ENCODE data around the gene POLA1.
A peak's percentile ranks its signal among the peaks of the same experiment; 100 is the strongest.
"Not testable (repeated sequence)": the region's sequence is repeated elsewhere in the genome, so short reads cannot be mapped to it uniquely, and the experiment has no call there.

POLA1 gene

DNA sequence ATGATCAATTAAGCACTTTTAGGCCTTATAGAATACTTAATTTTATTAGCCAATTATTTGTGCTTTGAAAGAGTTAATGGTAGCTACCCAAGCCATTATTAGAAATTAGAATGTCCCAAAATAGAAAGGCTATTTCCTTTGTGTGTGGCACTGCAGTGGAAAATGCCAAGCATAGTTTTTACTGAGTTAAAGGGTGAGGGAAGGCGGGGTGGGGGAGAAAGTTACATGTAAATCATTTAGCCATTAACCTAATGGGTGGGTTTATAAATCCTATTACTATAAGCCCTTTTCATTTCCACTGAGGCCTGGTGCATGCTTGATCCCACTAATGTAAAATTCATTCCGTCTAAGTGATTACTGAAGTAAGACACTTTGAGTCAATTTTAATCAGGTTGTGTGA is 105.8 kb downstream of the POLA1 start:
- no peak for DNase-seq (ENCODE audit: low spot score)

- no peak for DNase-seq (ENCODE audit: low spot score)
These were observed 111.5 kb downstream of the POLA1 start for GRCh38 chrX:24805201-24805600.

DNA sequence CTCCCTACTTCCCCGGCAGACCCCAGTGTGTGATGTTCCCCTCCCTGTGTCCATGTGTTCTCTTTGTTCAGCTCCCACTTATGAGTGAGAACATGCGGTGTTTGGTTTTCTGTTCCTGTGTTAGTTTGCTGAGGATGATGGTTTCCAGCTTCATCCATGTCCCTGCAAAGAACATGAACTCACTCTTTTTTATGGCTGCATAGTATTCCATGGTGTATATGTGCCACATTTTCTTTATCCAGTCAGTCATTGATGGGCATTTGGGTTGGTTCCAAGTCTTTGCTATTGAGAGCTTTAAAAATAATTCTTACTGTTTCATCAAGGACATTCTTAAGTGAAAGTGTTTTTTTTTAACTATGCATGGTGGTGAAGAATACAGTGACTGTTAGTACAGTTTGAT is 126.1 kb downstream of the POLA1 start:
- DNase-seq (ENCODE audit: low spot score) = not testable (repeated sequence)

- DNase-seq (ENCODE audit: low spot score) = no peak
These were observed 134.4 kb downstream of the POLA1 start for GRCh38 chrX:24828147-24828546.

GRCh38 chrX:24828600-24828999 is 134.9 kb downstream of the POLA1 start:
- DNase-seq (ENCODE audit: low spot score) = no peak

GRCh38 chrX:24833695-24834094 is 140.0 kb downstream of the POLA1 start:
- no peak for DNase-seq (ENCODE audit: low spot score)

DNA sequence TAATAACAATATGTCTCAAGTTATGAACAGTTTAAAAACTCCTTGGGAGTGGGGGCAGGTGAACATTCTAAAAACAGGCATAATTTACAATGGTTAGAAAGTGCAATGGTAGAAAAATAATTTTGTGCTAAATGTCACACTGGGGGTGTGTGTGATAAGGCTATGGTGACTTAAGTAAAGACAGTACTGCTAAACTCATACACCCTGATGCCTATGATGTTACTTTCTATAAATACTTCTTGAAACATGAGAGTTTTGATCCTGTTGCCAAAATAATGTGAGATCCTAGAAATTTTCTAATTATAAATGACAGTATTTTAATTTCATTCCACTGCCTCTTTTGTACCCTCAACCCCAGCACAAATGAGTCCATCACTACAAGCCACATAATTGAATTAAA is 144.2 kb downstream of the POLA1 start:
- DNase-seq (ENCODE audit: low spot score) = no peak

DNA sequence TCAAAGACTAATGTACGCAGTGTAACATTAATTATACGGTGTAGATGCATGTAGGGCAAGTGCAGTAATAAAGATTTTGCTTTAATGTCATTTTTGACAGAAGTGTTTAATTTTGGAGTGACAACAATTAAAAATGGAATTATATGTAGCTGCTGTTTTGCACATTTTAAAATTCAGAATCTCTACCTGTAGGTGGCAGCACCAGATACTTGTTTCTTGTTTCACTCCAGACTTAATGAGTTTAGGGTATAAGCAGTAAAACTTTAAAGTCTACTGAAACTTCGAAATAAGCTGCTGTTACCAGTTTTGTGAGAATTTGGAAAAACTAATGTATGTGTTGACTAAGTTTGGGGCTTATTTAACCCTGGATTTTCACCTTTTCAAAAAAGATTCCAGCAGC is 144.9 kb downstream of the POLA1 start:
- peak; percentile 2 for DNase-seq (ENCODE audit: low spot score)

- DNase-seq (ENCODE audit: low spot score) = no peak
These were observed 145.6 kb downstream of the POLA1 start for GRCh38 chrX:24839331-24839730.

- DNase-seq (ENCODE audit: low spot score) = no peak
These were observed 148.8 kb downstream of the POLA1 start for GRCh38 chrX:24842486-24842885.

DNA sequence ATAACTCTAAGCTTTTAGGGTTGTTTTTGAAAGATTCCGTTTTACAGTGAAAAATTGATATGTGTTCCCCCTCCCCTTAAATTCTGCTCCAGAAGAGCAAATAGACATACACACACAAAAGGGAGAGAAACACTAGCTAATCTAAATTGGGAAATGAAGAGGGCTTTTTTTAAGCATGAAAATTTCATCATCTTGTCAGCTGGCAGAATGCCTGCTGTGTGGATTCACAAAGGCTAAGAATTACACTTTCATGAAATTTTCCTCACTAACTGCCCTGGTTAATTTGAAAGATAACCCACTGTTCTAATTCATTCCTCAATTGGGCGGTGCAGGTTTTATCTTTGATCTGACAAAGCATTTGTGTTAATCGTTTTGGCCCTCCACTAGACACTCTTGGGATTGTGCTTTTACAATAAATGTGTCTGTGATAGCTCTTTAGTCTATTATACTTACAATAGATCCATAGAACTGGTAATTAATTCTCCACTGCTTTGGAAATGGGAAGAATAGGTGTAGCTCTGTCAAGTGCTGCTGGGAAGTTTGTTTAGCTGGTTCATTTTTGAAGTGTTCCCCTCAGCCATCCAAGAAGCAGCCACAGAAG is 152.9 kb downstream of the POLA1 start:
- no peak for DNase-seq (ENCODE audit: low spot score)

DNA sequence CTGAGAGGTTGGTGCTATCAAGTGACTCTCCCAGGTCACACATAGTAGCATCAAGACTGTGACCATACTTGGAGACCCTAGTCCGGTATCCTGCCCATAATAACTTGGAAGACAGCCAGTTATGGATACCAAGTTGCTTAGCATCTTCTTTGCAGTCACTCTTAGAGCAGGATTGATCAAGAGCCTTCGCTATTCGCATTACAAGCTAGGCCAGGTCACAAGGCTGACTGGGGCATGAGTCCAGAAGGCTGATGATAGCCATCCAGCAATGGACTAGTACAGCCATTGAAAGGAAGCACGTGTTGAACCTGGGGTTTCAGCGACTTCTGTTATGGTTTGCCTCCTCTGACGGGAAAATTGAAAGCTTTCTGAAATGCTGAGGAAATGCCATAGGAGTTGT is 157.6 kb downstream of the POLA1 start:
- DNase-seq (ENCODE audit: low spot score) = no peak

DNA sequence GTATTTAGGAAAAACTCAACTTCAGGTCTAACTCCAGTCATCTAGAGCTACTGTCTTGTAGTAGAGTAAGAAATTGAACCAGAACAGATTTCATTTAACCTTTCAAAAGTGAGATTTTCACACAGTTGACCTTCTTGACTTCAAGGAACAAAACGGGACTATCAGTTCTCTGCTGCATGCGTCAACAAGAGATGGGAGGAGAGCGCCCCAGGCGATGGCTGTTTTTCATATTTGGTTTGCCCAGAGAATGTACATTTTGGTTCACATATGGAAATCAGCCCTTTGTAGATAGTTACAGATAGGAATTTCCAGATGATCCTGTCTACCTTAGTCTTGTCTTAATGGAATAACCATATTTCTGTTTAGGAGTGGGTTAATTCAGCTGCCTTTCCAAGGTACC is 158.1 kb downstream of the POLA1 start:
- DNase-seq (ENCODE audit: low spot score) = no peak

GRCh38 chrX:24858004-24858746 is 164.5 kb downstream of the POLA1 start:
- no peak for DNase-seq (ENCODE audit: low spot score)

DNA sequence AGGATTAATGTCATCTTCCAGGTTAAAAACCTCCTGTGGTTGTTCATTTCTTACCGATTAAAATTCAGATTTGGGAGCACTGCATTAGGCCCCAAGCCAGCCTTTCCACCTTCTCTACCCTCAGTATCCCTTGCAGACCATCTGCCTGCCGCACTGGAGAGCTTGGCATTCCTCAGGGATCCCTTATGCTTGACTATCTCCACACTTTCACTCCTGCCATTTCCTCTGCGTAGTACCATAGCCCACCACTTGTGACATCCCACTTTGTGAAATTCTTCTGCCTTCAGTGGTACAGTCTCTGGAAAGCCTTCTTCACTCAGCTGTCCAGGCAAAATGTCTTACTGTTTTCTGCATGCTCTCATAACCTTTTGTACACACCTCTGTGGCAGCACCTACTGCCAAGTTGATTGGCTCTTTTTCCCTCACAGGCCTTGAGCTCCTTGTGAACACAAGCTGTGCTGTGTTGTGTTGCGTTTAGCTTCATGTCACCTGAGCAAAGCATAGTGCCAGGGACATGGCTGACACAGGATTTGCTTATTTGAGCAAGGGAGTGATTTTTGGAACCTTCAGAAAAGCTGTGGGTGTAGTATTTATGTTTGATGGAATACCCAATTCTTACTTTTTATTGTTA is 165.6 kb downstream of the POLA1 start:
- no peak for DNase-seq (ENCODE audit: low spot score)

DNA sequence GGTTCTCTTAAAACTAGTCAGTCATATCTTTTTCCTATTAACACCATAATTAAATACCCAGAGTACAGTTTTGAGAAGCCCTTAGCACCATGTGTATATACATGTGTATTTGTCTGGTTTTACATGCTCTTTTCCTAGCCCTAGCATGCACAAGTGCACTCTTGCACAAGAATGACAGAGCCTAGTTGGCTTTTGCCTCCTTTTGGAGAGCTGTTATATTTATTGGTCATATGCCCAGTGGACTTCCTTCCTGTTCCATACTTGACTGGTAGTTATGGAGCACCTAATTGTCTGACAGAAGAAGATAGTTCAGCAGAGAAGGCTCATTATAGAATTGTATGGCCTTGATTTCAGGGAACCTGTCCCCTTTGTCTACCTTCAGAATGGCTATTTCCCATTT is 166.4 kb downstream of the POLA1 start:
- DNase-seq (ENCODE audit: low spot score) = no peak

DNA sequence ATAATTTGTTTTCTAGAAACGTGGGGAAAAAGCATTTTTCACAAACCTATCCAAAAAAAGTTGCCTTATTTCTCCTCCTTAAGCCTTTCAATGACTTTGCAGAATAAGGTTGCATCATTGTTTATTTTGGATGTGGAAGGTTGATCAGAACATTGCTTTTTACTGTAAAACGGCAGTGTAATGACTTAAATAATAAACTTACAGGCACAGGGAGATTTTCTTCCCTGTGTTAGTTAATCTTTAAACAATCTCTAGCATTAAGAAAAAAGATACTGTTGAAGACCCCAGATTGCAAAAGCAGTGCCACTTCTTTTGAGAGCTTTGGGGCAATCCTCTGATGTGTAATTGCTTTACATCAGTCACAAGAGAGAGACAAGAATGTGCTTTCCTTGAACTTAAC is 168.6 kb downstream of the POLA1 start:
- DNase-seq (ENCODE audit: low spot score) = no peak

DNA sequence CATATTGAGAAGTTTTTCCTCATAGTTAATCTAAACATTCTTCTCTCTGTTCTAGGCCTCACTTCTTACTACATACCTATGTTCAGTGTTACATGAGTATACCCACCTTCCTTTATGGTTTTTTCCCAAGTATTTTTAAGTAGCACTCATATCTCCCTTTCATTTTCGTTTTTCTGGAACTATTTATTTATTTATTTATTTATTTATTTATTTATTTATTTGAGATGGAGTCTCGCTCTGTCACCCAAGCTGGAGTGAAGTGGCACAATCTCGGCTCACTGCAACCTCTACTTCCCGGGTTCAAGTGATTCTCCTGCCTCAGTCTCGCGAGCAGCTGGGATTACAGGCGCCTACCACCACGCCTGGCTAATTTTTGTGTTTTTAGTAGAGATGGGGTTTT is 170.1 kb downstream of the POLA1 start:
- not testable (repeated sequence) for DNase-seq (ENCODE audit: low spot score)

DNA sequence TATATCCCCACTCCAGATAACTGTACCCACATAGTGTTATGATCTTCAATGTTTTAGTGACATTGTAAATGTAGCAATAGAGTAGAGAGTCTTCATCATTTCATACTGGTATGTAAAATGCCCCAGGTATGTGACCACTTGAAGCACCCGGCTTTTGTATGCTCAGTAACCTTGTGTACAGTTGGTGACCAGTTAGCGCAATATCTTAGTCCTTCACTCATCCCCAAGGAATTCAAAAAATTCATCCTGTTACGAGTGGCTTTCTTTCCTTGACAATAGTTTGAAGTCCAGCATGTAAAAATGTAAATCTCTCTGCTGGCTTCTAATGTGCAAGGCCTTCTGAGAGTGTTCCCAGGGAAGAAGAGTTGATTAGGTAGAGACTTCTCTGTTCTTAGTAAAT is 176.4 kb downstream of the POLA1 start:
- no peak for DNase-seq (ENCODE audit: low spot score)

- no peak for DNase-seq (ENCODE audit: low spot score)
These were observed 181.0 kb downstream of the POLA1 start for GRCh38 chrX:24874604-24875247.

GRCh38 chrX:24876530-24877287 is 183.0 kb downstream of the POLA1 start:
- DNase-seq (ENCODE audit: low spot score) = no peak

DNA sequence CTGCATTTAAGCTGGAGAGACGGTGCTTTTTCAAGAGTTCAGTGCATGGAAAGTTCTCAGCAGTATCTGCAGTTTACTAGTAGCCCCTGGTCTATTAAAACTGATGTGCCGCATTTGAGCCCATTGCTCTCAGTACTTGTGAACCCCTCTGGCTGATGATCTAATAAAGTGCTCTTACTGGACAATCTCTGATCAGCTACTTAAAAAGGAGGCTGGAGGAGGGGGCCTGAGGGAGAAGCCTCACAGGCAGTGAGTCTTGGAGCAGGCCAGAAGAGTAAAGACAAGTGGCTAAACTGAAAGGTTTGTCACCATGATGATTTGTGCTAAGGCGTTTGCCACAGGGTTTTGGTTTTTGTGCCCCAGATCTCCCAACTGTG is 183.6 kb downstream of the POLA1 start:
- DNase-seq (ENCODE audit: low spot score) = no peak

Data from CD4-positive, alpha-beta T cell treated with Interleukin-6 at 100 ng/mL for 8 hours (primary cell).